ENCODE data around the gene GARS1.

The GARS1 gene

DNA sequence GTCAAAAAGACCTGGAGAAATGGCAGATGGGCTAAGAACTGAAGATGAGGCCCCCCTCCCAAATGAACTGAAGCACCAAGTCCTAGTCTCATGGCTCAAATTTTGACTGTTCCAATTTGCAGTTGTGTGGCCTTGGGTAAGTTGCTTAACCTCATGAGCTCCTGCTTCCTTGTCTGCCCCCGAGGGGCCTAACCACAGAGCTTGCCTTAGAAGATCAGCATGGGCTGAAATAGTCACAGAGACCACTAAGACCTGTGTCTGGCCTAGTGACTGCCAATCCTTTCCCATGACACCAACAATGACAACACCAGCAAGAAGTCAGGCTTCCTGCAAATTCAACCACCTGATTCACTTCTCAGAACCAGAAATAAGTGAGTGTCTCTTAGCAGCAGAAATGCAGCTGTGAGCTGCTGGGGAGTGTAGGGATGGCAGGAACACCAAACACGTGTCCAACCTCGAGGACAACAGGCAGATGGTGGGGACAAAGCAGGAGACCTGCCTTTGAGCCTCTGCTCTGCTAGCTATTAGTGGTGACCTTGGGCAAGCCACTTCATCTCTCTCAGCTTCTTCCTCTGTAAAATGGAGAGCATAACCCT, 63.9 kb downstream of the GARS1 start:
- DNase-seq: no peak

DNA sequence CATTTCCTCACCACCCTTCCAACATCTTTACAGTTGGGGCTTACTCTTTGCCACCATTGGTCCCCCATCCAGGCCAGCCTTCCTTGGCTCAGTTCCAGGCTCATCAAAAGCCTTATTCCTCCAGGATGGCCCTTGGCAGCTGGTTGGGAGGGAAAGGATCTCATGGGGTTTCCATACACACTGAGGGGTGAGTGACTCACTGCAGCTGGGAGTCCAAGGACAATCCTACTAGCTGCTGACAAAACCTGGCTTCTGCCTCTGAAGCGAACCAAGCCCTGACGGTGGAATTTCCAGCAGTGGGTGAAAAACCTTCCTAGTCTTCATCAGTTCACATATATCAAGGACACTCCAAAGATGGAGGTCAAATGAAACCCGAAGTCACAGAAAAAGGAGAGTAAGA, 64.6 kb downstream of the GARS1 start:
- DNase-seq: no peak

DNA sequence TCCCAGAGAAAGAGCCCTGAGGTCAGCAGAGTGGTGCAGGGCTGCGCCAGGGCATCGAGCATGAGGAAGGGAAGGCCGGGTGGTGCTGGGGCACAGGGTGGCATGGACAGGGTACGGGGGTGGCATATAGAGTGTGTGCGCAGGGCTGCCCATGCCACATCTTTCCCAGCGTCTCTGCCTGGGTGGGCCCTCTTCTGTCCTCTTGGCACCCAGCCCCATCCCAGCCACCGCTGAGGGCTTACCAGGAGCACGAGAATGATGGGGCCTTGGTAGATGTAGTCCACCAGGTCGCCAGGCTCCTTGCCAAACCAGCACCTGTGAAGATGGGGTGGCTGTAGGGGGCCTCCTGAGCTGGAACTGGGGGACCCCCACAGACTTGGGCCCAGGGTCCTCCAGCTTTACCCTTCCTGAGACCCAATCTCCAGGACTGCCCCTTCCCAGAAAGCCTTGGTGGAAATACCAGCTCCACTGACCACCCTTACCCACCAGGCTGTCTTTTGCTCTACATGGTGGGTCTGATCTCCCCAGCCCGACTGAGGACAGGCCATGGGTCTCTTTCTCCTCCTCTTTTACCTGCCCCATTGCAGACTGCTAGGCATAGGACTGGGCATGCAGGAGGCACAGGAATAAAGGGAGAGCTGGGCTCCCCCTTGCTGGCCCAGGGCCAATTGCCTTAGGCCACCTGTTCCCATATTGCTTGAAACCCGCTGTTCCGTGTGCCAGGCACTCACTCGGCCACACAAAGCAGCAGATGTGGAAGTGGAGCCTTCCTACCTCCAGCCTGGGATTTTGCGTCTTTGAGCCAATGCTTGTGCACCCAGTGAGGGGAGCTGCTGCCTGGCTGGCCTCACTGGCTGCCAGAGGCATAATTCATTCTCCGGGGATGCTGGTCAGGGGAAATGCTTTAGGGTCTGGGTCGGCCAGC, 65.9 kb downstream of the GARS1 start:
- DNase-seq: peak; percentile 69

DNA sequence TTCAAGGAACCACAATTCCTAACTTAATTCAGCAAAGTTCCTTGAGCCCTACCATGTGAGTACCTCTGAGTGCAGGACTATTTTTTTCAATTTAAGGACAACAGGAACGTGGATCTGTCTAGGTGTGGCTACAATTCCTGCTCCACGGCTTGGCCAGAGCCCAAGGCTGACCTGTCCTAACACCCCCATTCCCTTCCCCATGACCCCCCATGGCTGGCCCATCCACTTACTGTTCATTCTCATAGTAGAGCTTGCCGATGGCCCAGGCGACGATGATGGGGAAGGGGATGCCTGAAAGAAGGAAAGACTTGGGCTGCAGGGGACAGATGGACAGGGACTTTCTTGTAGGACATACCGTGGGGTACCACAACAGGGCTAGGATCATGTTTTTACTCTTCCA, 67.2 kb downstream of the GARS1 start:
- DNase-seq: no peak

- no peak for DNase-seq
Observed at GRCh38 chr7:30662431-30662939, 67.8 kb downstream of the GARS1 start.

GRCh38 chr7:30663414-30663813, 68.7 kb downstream of the GARS1 start:
- no peak for DNase-seq

GRCh38 chr7:30664184-30664885, 69.7 kb downstream of the GARS1 start:
- DNase-seq: no peak

DNA sequence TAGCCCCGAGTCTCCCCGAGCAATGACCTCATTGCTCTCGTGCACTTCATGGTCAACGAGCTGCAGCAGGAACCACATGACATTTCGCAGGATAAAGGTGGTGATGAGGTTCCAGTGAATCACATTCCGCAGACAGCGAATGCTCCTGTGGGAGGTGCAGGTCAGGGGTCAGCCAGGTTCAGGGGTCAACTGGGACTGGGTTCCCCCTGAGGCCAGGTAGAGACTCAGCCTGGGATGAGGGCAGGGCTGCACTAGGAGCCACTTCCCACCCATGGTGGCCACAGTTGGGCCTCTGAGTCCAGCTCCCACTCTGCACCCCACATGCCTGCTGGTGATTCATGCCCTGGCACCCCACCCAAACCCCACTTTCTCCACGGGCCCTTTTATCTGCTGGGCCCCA, 70.4 kb downstream of the GARS1 start:
- no peak for DNase-seq

DNA sequence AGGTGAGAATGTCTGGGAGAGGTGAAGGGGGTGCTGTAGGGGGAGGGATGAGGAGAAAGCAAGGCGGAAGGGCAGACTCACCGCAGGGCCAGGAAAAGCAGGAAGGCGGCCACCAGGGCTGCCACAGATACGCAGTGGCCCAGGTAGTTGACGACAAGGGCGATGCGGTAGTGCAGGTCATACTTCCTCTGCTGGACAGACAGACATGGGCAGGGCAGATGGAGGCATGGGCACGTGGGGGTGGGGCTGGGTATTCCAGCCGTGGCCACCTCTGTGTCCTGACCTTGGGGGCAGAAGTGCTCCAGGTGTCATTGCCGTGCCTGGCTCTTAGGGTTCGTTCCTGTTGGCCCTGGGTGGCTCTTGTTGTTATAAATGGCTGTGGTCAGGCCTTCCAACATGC, 70.8 kb downstream of the GARS1 start:
- DNase-seq: no peak

- DNase-seq: no peak
Observed at GRCh38 chr7:30667172-30667571, 72.5 kb downstream of the GARS1 start.

GRCh38 chr7:30668102-30668501, 73.4 kb downstream of the GARS1 start:
- no peak for DNase-seq

GRCh38 chr7:30671793-30672465, 77.3 kb downstream of the GARS1 start:
- DNase-seq: no peak

DNA sequence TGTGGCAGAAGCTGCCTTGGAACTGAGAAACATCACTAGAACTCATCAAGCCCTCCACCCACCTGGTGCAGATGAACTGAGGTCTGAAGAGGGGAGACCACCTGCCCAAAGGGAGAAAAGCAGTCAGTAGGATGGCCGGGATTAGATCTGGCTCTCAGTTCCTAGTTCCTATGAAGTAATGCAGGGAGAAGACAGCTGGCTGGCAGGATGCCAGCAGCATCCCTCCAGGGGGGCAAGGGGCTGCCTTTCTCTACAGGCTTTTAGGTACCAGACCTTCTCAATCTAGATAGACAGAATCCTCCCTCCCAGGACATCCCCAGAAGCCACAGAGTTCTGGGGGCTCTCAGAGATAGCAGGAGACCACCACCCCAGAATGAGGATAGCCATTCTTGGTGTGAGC, 79.7 kb downstream of the GARS1 start:
- DNase-seq: no peak

DNA sequence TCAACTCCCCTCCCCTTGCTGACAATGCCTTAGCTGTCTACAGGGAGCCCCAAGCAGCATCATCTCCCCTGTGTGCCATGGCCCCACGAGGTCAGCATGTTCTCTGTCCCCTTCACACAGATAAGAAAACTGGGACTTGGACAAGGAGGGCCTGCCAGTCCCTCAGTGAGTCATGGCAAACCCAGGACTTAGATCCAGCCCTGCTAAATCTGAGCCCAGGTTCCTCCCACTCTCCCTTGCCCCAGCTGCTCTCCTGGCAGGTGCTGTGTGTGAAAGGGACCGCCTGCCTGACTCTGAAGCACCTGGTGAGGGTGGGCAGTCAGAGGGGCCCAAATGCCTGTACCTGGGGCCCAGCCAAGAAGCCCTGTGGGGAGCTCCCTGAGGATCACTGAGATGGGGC, 80.2 kb downstream of the GARS1 start:
- no peak for DNase-seq

GRCh38 chr7:30678805-30679204, 84.1 kb downstream of the GARS1 start:
- DNase-seq: no peak

GRCh38 chr7:30679664-30680063, 85.0 kb downstream of the GARS1 start:
- no peak for DNase-seq

DNA sequence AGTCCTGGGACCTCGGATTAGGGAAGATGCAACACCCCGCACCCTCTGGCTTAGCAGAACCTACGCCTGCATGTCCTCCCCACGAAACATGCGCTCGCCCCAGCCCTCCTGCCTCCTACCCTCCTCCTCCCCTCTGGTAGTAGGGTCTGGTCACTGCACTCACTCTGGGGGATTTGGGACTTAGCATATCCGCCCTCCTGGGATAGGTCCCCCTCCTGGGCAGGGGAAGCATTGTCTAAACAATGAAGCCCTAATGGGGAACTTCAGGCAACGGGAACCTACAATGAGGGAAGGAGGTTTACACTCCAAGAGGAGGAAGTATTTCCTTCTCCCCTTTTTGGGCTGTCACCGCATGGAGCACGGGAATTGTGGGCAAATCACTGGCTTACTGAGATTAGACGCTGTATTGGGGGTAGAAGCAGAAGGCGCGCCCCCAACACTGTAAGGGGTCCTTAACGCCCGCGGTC, 86.7 kb downstream of the GARS1 start:
- DNase-seq: no peak

DNA sequence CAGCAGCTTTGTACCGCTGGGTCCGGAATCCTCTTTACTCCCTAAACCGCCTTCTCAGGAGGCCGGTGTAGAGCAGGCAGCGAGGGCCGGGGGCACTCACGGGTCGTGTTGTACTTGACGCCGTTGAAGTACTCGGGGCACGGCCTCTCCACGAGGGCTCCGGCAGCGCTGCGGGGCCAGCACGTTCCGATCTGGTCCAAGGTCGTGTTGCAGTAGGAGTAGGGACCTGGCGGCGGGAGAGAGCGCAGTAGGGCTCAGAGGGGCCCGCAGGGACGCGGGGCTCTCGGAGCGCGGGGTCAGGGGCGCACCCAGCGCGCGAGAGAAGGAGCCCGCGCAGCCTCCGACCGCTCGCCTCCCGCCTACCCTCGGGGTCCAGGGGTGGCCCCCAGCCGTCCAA, 87.1 kb downstream of the GARS1 start:
- DNase-seq: no peak

DNA sequence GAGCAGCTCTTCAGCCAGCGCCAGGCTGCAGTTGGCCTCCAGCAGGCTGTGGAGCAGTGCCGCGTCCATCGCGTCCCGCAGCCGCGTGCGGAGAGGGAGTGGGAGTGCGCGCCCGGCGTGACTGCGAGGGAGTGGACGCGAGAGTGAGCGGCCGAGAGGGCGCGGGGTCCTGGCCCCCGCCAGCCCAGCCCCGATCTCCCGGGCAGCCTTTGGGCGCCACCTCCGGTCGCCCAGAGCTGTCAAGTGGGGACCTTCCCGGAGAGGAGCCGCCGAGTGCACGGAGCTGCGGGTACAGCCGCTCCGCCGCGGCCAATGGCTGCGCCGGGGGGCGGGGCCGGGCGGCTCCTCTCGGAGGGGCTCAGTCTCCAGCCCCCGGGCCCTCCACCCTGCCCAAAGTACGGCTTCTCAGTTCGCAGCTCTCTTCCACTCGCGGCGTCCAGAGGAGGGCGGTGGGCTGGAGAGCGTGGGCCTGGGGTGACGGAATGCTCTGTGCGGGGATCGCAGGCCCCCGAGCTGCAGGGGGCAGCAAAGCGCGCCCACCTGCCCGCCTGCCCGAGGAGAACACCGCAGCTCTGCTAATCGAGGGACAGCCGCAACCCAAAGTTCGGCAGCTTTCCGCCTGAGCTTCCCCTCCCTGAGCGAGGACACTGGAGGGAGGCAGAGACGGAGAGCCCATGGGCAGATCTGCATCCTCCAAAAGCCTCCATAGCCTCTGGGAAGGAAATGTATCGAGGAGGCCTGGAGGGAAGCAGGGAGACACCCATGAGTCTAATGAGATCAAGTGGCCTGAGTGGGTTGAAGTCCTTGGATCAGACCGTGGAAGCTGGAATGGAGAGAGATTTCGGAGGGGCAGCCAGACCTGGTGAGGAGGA, 87.8 kb downstream of the GARS1 start, which contains the start of gene CRHR2:
Gene CRHR2 (minus strand): TSS at position 245 of the 872 bp plus-strand sequence. CDS start 176 bp downstream, at position 69.
- no peak for DNase-seq

GRCh38 chr7:30683306-30683705, 88.6 kb downstream of the GARS1 start:
- no peak for DNase-seq
